Measurements from ENCODE around the gene CLN6.

- TF ChIP-seq CTCF (conservative IDR thresholded peaks at IDR 0.05), result no peak
- TF ChIP-seq ZFX (IDR thresholded peaks at IDR 0.05), result no peak
These were observed 32.9 kb downstream of the CLN6 start for GRCh38 chr15:68196445-68197169.
